HCT116 (cell line): ENCODE data around the gene BCR.

Source experiments
- CTCF ChIP-seq, 3 experiments: fragments of 200-600 bp in 1 of 3; sonication (generic) in 1 of 3; IDR thresholded peaks in 2 of 3; conservative IDR thresholded peaks in 1 of 3; 2 replicates each; pipeline ENCODE4 v1.5.1; 2012 to 2017; ENCODE audit warnings: low read depth in 2 of 3, low read length in 2 of 3, antibody characterized with exemption in 1 of 3, borderline replicate concordance in 1 of 3, control low read depth in 1 of 3, mild to moderate bottlenecking in 1 of 3, mixed read lengths in 1 of 3, mixed run types in 1 of 3, moderate library complexity in 1 of 3; ENCODE audit not compliant: insufficient read depth in 1 of 3
- ELF1 ChIP-seq: IDR thresholded peaks from 2 replicates; pipeline ENCODE4 v1.6.1; 2012; ENCODE audit warnings: low read depth, borderline replicate concordance
- EZH2 ChIP-seq: fragments of 200-600 bp; sonication (generic); IDR thresholded peaks from 2 replicates; pipeline ENCODE4 v1.6.1; 2017; ENCODE audit warnings: antibody characterized with exemption, mixed run types
- EZH2phosphoT487 ChIP-seq: fragments of 200-600 bp; IDR thresholded peaks from 2 replicates; pipeline ENCODE4 v1.6.1; 2018; ENCODE audit warnings: antibody characterized with exemption, borderline replicate concordance
- FOSL1 ChIP-seq: IDR thresholded peaks from 2 replicates; pipeline ENCODE4 v1.6.1; 2012; ENCODE audit warnings: low read depth
- POLR2A ChIP-seq: IDR thresholded peaks from 2 replicates; pipeline ENCODE4 v1.7.0; 2011; ENCODE audit warnings: borderline replicate concordance; ENCODE audit not compliant: insufficient read depth, insufficient read length; ENCODE audit errors: extremely low read depth
- POLR2AphosphoS5 ChIP-seq: IDR thresholded peaks from 2 replicates; pipeline ENCODE4 v1.6.1; 2011; ENCODE audit warnings: mild to moderate bottlenecking, low read depth, low read length, moderate library complexity
- RAD21 ChIP-seq: IDR thresholded peaks from 2 replicates; pipeline ENCODE4 v1.6.1; 2012; ENCODE audit warnings: low read depth, mild to moderate bottlenecking
- REST ChIP-seq: IDR thresholded peaks from 2 replicates; pipeline ENCODE4 v1.6.1; 2012; ENCODE audit warnings: low read depth
- TCF7L2 ChIP-seq: IDR thresholded peaks from 2 replicates; pipeline ENCODE4 v1.7.0; 2011; ENCODE audit warnings: borderline replicate concordance, inconsistent platforms; ENCODE audit not compliant: insufficient read depth, insufficient read length; ENCODE audit errors: extremely low read depth
- ZBTB33 ChIP-seq: IDR thresholded peaks from 2 replicates; pipeline ENCODE4 v1.6.1; 2011; ENCODE audit warnings: mild to moderate bottlenecking, low read length, moderate library complexity; ENCODE audit not compliant: insufficient replicate concordance; ENCODE audit errors: extremely low read depth

GRCh38 chr22:23239429-23239828, 59.1 kb downstream of the BCR start:
- TF ChIP-seq ZBTB33 (no peak), CTCF (IDR thresholded peaks at IDR 0.05 in 2 of 3, conservative IDR thresholded peaks at IDR 0.05 in 1 of 3; ENCODE audit: borderline replicate concordance in 1 of 3, insufficient read depth in 1 of 3, low read depth in 2 of 3, low read length in 2 of 3) (no peak), TCF7L2 (no peak), POLR2A (no peak), EZH2phosphoT487 (no peak), ELF1 (no peak), FOSL1 (no peak), POLR2AphosphoS5 (no peak), REST (no peak), RAD21 (no peak), EZH2 (no peak)
